ENCODE measurements around the gene ARHGAP21. TPM values are rescaled to one million over a fixed set of nuclear protein-coding genes. Genes with fewer than 3 reads are reported as not detected.

The ARHGAP21 gene
- total RNA-seq, 1 experiment from 2014 or later = 115 TPM

GRCh38 chr10:24579448-24579847 lies 144.2 kb downstream of the ARHGAP21 start:
- Histone ChIP-seq H2AFZ (no peak overlapping the region), H3K9me3 (ENCODE audit: insufficient read depth, low read depth) (no peaks in the 10 kb centered on the region), H3K9me2 (ENCODE audit: insufficient read depth) (no peaks in the 10 kb centered on the region), H3K4me2 (no peak overlapping the region), H3K27me3 (ENCODE audit: insufficient read depth, low read depth) (no peaks in the 10 kb centered on the region), H3K36me3 (ENCODE audit: low read depth) (no peaks in the 10 kb centered on the region), H3F3A (ENCODE audit: insufficient read depth, low read depth) (no peaks in the 10 kb centered on the region), H3K4me3 (no peak overlapping the region), H3K4me1 (replicated peaks; ENCODE audit: insufficient read depth) (no peaks in the 10 kb centered on the region), H4K20me1 (ENCODE audit: insufficient read depth) (no peaks in the 10 kb centered on the region), H3K27ac (no peak overlapping the region), H3K79me2 (ENCODE audit: low read depth) (no peaks in the 10 kb centered on the region)
- ChIA-PET CTCF (interaction anchor here (0.6 kb wide), 1 partner anchor 1072 kb away, joined by 10 read pairs; no protein-coding TSS in a partner anchor), POLR2A (ENCODE audit: unreplicated experiment) (no interaction called here)
- TF ChIP-seq EZH2 (IDR thresholded peaks at IDR 0.05; ENCODE audit: low read depth) = no peak
- no peak for TF ChIP-seq CTCF (conservative IDR thresholded peaks at IDR 0.05)
- intact Hi-C loops (cut with micrococcal nuclease; ENCODE audit: unreplicated experiment) = no loop called here
- no TSS peak for BruUV-seq (replicated peaks)
- no peak for DNase-seq

- no peak overlapping the region for H3K4me3 ChIP-seq
- CTCF ChIA-PET = no interaction called here
- no peaks in the 10 kb centered on the region for H3K27me3 ChIP-seq (ENCODE audit: insufficient read depth, low read depth)
- H3K4me1 ChIP-seq (replicated peaks; ENCODE audit: insufficient read depth) = no peaks in the 10 kb centered on the region
- H3F3A ChIP-seq (ENCODE audit: insufficient read depth, low read depth) = no peaks in the 10 kb centered on the region
- DNase-seq = no peak
- no peak for TF ChIP-seq CTCF (conservative IDR thresholded peaks at IDR 0.05)
- no peak for TF ChIP-seq EZH2 (IDR thresholded peaks at IDR 0.05; ENCODE audit: low read depth)
- H3K36me3 ChIP-seq (ENCODE audit: low read depth) = no peaks in the 10 kb centered on the region
- no peaks in the 10 kb centered on the region for H3K9me3 ChIP-seq (ENCODE audit: insufficient read depth, low read depth)
- no peak overlapping the region for H3K27ac ChIP-seq
- no peaks in the 10 kb centered on the region for H3K79me2 ChIP-seq (ENCODE audit: low read depth)
- POLR2A ChIA-PET (ENCODE audit: unreplicated experiment) = no interaction called here
- BruUV-seq (replicated peaks) = no TSS peak
- no peaks in the 10 kb centered on the region for H4K20me1 ChIP-seq (ENCODE audit: insufficient read depth)
- H2AFZ ChIP-seq = no peak overlapping the region
- intact Hi-C loops (cut with micrococcal nuclease; ENCODE audit: unreplicated experiment) = no loop called here
- H3K4me2 ChIP-seq = no peak overlapping the region
- H3K9me2 ChIP-seq (ENCODE audit: insufficient read depth) = no peaks in the 10 kb centered on the region
Measured at GRCh38 chr10:24575481-24576002, 148.1 kb downstream of the ARHGAP21 start.

GRCh38 chr10:24574578-24575155 lies 149.0 kb downstream of the ARHGAP21 start:
- no peak overlapping the region for H2AFZ ChIP-seq
- no peaks in the 10 kb centered on the region for H3K9me2 ChIP-seq (ENCODE audit: insufficient read depth)
- H3K27me3 ChIP-seq (ENCODE audit: insufficient read depth, low read depth) = no peaks in the 10 kb centered on the region
- H3K79me2 ChIP-seq (ENCODE audit: low read depth) = no peaks in the 10 kb centered on the region
- H3K36me3 ChIP-seq (ENCODE audit: low read depth) = no peaks in the 10 kb centered on the region
- no peak for TF ChIP-seq CTCF (conservative IDR thresholded peaks at IDR 0.05)
- TF ChIP-seq EZH2 (IDR thresholded peaks at IDR 0.05; ENCODE audit: low read depth) = no peak
- H3K4me2 ChIP-seq = no peak overlapping the region
- POLR2A ChIA-PET (ENCODE audit: unreplicated experiment) = no interaction called here
- H3K27ac ChIP-seq = no peak overlapping the region
- intact Hi-C loops (cut with micrococcal nuclease; ENCODE audit: unreplicated experiment) = no loop called here
- no peaks in the 10 kb centered on the region for H4K20me1 ChIP-seq (ENCODE audit: insufficient read depth)
- H3K4me3 ChIP-seq = no peak overlapping the region
- no peaks in the 10 kb centered on the region for H3F3A ChIP-seq (ENCODE audit: insufficient read depth, low read depth)
- no peaks in the 10 kb centered on the region for H3K4me1 ChIP-seq (replicated peaks; ENCODE audit: insufficient read depth)
- no TSS peak for BruUV-seq (replicated peaks)
- DNase-seq = no peak
- CTCF ChIA-PET = no interaction called here
- no peaks in the 10 kb centered on the region for H3K9me3 ChIP-seq (ENCODE audit: insufficient read depth, low read depth)
